Activated naive CD4-positive, alpha-beta T cell treated with anti-CD3 and anti-CD28 coated beads, Interleukin-2, amount 10 ng/mL, durations not matched to agents 5 hours and 36 hours (primary cell): ENCODE results near the gene ZNF23. TPM values are rescaled to one million over a fixed set of nuclear protein-coding genes. Genes with fewer than 3 reads are reported as not detected.

Experiments
- total RNA-seq, 2 experiments: library from RNA; stranded (reverse); gene quantifications; one replicate each; pipeline ENCODE4 v1.2.3, GENCODE V29; 2021

Gene ZNF23
- 1 to 10 TPM; 5.7 to 7.9 TPM for total RNA-seq

DNA sequence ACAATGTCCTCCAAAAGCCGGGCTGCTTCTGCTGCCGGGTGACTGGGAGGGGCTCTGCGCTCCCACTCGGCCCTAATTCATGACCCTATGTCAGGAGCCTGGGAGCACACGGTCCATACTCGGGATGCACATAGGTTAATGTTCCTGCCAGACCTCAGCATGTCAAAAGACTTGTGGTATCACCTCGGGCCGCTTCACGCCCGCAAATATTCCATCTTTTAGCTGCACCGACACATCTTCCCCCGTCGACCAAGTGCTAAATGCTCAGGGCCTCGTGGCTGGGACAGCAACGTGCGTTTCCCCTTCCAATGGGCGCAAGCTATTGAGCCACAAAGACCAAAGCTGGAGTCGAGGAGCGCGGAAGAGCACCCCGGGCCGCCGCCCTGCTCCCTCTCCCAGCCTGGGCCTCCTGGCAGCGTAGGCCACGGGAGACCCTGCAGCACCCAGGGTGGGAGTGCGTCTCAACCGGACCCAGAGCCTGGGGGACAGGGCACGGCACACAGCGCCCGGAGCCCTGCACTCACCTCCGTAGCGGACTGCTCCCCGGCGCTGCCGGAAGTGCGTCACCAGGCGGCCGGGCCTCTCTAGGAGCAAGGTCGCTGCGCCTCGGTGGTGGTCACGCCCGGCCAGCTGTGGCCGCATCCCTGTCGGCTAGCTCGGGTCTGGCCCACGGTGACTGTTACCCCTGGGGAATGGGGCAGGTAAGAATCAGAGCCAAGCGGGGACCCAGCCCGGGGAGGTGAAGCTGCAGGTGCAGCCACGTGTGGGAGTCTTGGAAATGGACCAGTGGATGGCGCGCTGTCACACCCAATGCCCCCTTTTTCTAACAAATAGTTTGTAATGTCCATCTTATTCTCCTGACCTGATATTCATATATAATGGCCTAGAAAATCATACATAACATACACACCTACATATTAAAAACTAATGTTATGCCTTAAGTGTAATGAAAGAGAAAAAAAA lies at the start of gene ZNF23:
Gene ZNF23 (minus strand): TSS at position 562 of the 963 bp plus-strand sequence. CDS start 5,451 bp downstream, outside the sequence.

DNA sequence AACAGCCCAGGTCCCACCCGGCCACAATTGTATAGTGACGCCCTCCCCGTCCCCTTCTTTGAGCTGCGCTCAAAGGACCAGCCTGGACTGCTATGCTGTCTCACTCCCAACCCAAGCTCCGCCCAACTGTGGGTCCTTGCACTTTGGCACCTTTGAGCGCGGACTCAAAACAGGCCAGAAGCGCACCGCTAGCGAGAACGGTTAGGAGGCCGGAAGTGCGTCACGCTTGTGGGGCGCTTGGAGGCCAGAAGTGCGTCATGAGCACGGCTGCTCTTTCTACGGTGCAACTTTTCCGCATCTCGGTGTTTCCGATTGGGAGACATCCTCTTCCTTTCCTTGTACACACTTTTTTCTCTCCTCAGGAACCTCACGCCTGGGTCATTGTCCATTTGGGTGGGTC lies 27.1 kb upstream of the ZNF23 start, which contains the start of gene ZNF19:
Gene ZNF19 (minus strand): TSS at position 203 of the 400 bp plus-strand sequence. CDS start 7,210 bp downstream, outside the sequence.

DNA sequence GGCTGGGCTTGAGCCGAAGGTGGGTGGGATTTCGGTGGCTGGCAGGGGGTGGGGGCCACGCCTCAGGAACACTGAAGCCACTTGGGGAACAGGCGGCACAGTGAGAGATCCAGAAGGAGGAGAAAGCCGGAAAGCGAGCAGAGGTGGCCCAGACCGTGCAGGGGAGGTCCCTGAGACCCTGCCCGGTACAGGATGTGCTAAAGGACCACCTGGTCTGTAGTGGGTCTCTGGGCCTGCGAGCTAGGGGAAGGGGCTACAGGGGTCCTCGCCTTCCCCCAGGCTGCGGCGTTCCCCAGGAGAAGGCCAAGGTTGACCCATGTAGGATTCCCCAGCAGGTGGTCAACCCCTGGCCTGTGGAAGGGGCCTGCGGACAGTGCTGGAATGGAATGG lies 20.0 kb downstream of the ZNF23 start, which contains the start of gene TLE7:
Gene TLE7 (minus strand): TSS at position 4 of the 390 bp plus-strand sequence. CDS start 8,730 bp downstream, outside the sequence.

Other genes with a start within 250 kb of the ZNF23 start
- not detected for gene HYDIN, start 231.5 kb downstream of the ZNF23 start, total RNA-seq
- 10 to 100 TPM; 22.0 to 24.5 TPM for gene CMTR2, start 172.8 kb downstream of the ZNF23 start, total RNA-seq
- gene CALB2, start 103.5 kb downstream of the ZNF23 start, total RNA-seq: not detected
- gene TLE7, start 20.2 kb downstream of the ZNF23 start, total RNA-seq: not detected
- 1 to 10 TPM; 2.9 to 3.0 TPM for gene ZNF19, start 27.1 kb upstream of the ZNF23 start, total RNA-seq
- not detected for gene CHST4, start 64.2 kb upstream of the ZNF23 start, total RNA-seq
- gene TAT, start 114.8 kb upstream of the ZNF23 start, total RNA-seq: not detected
- not detected for gene MARVELD3, start 163.9 kb upstream of the ZNF23 start, total RNA-seq